Stimulated activated naive CD4-positive, alpha-beta T cell treated with Interleukin-2 at 50 U/mL for 16 hours (primary cell): ENCODE measurements around the gene STARD3.

Experiments
- DNase-seq: peaks from one replicate; lab custom pipeline; 2025; lab: John Stamatoyannopoulos, UW

STARD3 gene

DNA sequence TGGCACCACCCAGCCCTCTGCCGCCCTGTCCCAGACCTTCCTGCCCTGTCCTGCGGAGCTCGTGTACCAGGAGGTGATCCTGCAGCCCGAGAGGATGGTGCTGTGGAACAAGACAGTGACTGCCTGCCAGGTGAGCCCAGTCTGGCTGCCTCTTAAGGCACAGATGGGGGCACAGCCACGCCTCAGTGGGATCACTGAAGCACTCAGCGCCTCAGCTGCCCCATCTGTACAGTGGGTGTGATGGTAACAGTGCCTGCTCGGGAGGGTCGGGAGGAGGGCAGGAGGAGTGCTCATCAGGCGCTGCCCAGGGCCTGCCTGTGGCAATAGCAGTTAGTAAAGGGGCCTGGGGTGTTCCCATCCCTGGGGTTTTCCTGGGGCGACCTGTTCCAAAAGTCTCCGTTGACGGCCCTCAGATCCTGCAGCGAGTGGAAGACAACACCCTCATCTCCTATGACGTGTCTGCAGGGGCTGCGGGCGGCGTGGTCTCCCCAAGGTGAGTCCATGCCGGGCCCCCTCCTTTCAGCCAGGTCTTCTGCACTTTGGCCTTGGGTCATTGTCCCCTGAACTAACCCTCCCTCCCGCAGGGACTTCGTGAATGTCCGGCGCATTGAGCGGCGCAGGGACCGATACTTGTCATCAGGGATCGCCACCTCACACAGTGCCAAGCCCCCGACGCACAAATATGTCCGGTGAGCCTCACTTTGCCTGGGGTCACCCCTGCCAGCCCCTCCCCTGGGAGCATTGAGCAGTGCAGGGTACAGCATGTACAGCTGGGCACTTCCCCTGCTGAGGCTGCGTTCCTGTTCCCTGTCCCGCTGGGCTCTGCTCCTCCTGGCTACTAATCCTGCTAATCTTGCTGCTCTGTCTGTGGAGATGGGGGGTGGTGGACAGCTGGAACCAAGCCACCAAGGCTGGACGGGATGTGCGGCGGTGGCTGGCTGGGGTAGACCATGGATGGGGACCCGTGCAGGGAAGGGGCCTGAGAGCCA, 23.7 kb downstream of the STARD3 start:
- no peak for DNase-seq

DNA sequence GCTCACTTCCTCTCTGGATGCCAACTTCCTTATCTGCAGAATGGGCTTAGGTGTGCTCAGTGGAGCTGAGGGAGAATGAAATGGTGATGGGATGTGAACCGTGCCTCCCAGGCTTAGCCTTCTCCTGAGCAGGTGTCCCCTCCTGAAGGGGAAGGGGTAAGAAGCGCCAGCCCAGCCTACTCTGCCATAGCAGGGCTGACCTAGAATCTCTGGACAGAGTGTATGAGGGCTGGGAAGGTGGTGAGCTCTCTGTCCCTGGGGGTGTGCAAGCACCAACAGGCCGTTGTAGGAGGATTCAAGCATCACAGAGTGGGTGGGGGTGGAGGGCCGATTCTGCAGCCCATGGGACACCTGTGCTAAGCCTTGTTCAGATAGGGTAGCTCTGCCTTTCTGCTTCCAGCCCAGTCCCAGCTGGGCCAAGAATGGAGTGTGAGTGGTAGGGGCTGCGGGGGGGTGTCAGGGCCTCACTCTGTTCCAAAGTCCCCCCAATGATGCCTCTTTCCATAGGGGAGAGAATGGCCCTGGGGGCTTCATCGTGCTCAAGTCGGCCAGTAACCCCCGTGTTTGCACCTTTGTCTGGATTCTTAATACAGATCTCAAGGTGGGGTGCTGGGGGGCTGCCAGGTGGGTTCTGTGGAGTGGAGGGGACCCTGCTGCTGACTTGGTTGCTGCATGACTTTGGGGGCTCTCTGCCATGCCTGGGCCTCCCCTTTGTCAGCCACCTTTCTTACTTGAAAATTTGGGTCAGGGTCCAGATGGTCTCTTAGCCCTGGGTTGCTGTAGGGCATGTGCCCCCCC, 25.0 kb downstream of the STARD3 start:
- DNase-seq: no peak

DNA sequence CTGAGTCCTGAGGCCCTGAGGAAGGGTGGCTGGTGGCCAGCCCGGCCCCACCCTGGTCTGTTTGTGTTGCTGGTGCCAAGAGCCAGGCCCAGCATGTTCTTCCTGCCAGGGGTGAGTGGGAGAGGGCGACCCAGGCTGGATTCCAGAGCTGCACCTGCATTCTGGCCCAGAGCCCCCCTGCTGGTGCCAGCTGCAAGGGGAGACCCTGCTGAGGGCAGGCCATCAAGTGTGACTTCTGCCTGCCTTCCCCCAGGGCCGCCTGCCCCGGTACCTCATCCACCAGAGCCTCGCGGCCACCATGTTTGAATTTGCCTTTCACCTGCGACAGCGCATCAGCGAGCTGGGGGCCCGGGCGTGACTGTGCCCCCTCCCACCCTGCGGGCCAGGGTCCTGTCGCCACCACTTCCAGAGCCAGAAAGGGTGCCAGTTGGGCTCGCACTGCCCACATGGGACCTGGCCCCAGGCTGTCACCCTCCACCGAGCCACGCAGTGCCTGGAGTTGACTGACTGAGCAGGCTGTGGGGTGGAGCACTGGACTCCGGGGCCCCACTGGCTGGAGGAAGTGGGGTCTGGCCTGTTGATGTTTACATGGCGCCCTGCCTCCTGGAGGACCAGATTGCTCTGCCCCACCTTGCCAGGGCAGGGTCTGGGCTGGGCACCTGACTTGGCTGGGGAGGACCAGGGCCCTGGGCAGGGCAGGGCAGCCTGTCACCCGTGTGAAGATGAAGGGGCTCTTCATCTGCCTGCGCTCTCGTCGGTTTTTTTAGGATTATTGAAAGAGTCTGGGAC, 25.8 kb downstream of the STARD3 start:
- DNase-seq: no peak

DNA sequence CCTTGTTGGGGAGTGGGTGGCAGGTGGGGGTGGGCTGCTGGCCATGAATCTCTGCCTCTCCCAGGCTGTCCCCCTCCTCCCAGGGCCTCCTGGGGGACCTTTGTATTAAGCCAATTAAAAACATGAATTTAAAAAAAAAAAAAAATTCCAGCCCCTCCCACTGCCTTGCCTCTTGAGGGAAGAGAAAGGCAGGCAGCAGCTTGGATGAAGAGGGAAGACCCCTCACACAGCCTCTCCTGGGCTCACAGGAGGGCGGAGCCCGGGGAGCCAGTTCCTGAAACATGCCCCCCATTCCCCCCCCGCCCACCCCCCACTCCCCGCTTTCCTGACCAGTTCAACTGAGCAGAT, 26.4 kb downstream of the STARD3 start:
- no peak for DNase-seq

DNA sequence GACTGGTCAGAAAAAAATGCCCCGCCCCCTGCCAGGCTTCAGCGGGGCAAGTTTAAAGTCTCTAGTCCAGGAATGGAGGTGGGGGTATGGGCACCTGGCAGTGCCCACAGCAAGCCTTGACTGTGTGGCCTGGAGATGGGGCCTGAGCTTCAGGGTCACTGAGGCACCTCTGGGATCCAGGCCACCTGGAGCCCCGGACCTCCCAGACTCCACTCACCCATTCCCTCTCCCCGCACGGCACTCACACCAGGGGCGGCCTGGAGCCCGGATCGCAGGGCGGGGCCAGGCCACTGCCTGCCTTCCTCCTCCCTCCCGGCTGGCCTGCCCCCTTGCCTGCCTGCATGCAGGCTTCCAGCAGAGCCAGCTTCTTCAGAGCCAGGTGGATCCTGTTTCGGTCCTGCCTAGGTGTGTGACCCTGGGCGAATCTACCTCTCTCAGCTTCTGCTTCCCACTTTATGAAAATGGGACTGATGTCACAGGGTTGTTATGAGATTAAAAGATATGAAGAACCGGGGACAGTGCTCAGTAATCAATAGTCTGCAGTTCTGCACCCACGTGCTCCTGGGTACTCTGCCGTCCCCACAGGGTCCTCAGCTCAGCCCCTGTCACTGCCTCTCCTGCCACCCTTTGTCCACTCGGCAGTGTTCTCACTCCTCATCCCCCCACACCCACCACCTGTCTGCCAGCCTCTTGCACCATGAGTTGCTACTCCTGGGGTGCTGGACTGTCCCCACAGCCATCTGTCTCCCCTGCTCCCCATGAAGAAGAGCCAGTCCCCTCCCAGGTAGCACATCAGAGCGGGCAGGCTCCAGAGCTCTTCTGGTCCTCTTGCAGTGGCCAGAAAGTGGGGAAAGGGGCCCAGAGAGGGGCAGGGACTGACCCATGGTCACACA, 27.0 kb downstream of the STARD3 start:
- DNase-seq: no peak

DNA sequence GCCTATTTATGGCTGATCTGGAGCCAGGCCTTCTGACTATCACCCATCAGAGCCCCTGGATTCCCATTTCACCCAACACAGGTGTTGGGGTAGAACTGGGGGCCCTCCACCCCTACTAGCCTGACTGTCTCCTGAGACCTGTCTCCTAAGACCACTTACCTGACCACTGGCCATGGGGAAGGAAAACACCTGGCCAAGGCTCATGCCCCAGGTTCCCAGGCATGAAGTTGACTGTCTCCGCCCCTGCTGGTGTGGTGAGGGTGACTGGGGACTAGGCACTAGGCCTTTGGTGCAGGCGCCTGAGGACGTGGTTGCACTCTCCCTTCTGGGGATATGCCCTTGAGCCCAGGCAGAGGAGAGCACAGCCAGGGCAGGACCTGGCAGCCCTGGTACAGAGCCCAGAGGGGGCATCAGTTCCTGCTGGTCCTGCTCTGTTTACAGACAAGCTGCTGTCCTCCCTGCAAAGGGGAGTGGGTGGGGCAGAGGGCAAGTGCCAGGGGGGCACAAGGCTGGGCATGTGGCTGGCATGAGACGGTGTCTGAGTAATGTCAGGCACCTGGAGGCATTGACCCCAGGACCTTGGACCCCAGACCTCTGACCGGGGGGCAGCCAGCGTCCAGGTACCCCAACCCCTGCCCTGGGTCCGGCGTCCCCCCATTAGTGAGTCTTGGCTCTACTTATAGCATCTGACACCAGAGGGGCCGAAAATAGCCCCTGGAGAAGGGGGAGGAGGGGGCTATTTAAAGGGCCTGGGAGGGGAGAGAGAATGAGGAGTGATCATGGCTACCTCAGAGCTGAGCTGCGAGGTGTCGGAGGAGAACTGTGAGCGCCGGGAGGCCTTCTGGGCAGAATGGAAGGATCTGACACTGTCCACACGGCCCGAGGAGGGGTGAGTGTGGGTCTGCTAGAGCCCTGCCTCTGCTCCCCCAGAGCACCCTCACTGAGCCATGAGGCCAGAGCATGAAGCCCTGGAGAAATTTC, 27.9 kb downstream of the STARD3 start, which contains the start of gene TCAP:
TSS of gene TCAP (plus strand) at position 769 of the 981 bp plus-strand sequence. CDS start at position 780, 11 bp downstream.
- DNase-seq: no peak

GRCh38 chr17:39665642-39666224, 28.8 kb downstream of the STARD3 start:
- DNase-seq: no peak

- DNase-seq: no peak
Measured at GRCh38 chr17:39666231-39666600, 29.3 kb downstream of the STARD3 start.

DNA sequence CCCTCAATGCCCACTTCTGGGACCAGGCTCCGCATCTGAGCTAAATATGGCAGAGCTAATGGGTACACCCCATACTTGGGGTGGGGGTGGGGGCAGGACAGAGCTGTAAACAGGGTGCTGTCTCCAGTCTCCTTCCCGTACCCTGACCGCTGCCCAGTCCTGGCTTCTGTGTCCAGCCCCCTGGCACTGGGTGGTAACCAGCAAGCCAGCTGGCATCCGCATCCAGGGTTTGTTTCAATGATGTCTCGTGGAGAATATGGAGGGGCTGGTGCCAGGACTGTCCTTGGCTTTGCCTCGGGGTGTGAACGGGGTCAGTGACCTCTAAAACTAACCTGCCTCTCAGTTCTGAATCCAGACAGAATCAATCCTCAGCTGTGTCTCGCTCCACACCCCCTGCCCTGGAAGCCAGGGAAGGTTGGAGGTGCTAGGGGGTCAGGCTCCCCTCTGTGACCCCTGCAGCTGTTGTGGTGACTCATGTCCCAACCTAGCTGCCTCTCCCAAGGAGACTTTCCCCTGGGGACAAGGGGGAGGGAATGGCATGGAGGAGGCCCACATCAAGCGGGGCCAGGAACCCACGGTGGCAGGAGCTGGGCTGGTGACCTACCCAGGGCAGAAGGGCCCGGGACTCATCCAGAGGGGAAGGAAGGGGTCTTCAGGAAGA, 29.8 kb downstream of the STARD3 start:
- no peak for DNase-seq

- peak; percentile 7 for DNase-seq
Measured at GRCh38 chr17:39667262-39667944, 30.5 kb downstream of the STARD3 start.

DNA sequence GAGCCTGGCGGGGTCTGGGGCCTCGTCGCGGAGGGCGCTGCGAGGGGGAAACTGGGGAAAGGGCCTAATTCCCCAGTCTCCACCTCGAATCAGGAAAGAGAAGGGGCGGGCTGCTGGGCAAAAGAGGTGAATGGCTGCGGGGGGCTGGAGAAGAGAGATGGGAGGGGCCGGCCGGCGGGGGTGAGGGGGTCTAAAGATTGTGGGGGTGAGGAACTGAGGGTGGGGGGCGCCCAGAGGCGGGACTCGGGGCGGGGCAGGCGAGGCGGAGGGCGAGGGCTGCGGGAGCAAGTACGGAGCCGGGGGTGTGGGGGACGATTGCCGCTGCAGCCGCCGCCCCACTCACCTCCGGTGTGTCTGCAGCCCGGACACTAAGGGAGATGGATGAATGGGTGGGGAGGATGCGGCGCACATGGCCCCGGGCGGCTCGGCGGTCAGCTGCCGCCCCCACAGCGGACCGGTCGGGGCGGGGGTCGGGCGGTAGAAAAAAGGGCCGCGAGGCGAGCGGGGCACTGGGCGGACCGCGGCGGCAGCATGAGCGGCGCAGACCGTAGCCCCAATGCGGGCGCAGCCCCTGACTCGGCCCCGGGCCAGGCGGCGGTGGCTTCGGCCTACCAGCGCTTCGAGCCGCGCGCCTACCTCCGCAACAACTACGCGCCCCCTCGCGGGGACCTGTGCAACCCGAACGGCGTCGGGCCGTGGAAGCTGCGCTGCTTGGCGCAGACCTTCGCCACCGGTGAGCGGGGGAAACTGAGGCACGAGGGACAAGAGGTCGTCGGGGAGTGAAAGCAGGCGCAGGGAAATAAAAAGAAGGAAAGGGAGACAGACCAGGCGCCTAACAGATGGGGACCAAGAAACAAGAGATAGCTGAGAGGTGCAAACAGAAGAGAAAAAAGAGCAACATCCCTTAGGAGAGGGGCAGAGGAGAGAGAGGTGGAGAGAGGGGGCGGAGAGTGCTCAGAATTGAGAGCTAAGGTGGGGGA, 31.3 kb downstream of the STARD3 start, which contains the start of gene PNMT:
TSS of gene PNMT (plus strand) at position 509 of the 980 bp plus-strand sequence. CDS start at position 532, 23 bp downstream.
- peak; percentile 56 for DNase-seq

DNA sequence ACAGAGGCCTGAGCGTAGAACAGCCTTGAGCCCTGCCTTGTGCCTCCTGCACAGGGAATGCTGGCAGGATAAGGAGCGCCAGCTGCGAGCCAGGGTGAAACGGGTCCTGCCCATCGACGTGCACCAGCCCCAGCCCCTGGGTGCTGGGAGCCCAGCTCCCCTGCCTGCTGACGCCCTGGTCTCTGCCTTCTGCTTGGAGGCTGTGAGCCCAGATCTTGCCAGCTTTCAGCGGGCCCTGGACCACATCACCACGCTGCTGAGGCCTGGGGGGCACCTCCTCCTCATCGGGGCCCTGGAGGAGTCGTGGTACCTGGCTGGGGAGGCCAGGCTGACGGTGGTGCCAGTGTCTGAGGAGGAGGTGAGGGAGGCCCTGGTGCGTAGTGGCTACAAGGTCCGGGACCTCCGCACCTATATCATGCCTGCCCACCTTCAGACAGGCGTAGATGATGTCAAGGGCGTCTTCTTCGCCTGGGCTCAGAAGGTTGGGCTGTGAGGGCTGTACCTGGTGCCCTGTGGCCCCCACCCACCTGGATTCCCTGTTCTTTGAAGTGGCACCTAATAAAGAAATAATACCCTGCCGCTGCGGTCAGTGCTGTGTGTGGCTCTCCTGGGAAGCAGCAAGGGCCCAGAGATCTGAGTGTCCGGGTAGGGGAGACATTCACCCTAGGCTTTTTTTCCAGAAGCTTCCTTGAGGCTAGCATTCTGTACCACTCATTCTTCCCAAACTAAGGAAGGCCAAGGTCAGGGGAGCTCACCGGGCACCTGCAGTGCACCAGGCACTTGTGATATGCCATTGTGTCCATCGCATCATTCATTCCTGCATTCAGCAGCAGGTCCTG, 33.2 kb downstream of the STARD3 start:
- DNase-seq: no peak

- no peak for DNase-seq
Measured at GRCh38 chr17:39670746-39671145, 33.8 kb downstream of the STARD3 start.

DNA sequence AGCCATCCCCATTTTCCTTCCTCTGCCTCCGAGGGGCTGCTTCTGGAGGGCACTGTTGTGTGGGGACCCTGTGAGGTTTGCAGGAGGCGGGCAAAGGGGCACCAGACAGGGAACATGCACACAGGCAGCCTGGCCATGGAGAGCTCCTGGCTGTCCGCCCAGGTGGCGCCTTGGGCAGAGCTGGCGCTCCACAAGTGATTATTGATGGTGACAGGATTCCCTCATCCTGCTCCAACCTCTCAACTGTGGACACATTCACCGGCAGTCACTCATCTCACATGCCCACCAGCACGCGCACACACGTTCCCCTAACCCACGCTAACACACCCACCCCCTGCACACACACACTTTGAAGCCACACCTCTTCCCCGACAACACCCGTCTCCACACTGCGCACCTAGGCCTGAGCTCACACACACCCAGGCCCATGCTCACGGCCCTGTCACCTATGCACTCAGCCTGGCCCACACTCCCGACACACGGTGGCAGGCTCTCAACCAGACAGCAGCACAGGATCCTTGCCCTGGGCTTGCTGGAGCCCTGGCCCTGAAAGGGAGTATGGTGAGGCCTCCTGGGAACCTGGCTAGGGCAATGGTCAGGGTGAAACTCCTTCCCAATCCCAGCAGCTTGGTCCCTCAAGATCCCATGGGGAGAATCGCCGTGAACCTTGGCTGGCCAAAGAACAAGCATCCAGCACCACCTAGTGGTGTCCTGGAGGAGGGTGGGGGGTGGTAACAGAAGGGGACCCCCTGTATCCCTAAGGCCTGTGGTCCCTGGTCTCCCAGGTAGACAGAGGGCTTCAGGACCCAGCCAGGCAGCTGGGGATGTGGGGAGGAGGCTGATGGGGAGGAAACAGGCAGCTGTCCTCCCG, 34.9 kb downstream of the STARD3 start:
- DNase-seq: no peak
